Measurements from ENCODE around the gene CSRP3.

The CSRP3 gene

GRCh38 chr11:19232910-19233503, 31.2 kb upstream of the CSRP3 start:
- no peak overlapping the region for H3K9ac ChIP-seq (ENCODE audit: low read depth, low read length, poor library complexity)
- H3K4ac ChIP-seq (ENCODE audit: low read length) = no peak overlapping the region
- H2BK15ac ChIP-seq (ENCODE audit: low read length) = no peak overlapping the region
- H3K79me1 ChIP-seq (ENCODE audit: low read depth, low read length) = no peaks in the 10 kb centered on the region
- no peak overlapping the region for H3K23ac ChIP-seq (ENCODE audit: low read depth, low read length, poor library complexity)
- peaks cover 8 to 74% of the 10 kb centered on the region in 2 donors for H3K36me3 ChIP-seq (replicated peaks in 1 of 2; ENCODE audit: control insufficient read depth in 2 of 2, insufficient read depth in 2 of 2, low read length in 2 of 2)
- WGBS, 2 donors (ENCODE audit: extremely low coverage in 2 of 2, insufficient read length in 2 of 2, insufficient replicate concordance in 1 of 2) = no CpG with 5 or more reads among the region's 6 CpGs
- H3K4me2 ChIP-seq (ENCODE audit: insufficient read depth, low read length, poor library complexity, severe bottlenecking) = no peak overlapping the region
- no peak overlapping the region for H2AFZ ChIP-seq (ENCODE audit: low read length)
- no peaks in the 10 kb centered on the region for H3K9me3 ChIP-seq (replicated peaks in 1 of 2; ENCODE audit: control insufficient read depth in 2 of 2, insufficient read depth in 1 of 2, low read depth in 1 of 2, low read length in 2 of 2)
- no peak for DNase-seq (ENCODE audit: low spot score)
- no peak overlapping the region for H3K4me3 ChIP-seq (ENCODE audit: low read length in 2 of 2)
- H3K27ac ChIP-seq (replicated peaks; ENCODE audit: low read length) = no peak overlapping the region
- no peak overlapping the region for H4K91ac ChIP-seq (ENCODE audit: low read depth, low read length, poor library complexity)
- H3K14ac ChIP-seq (ENCODE audit: low read length) = no peak overlapping the region
- no peak overlapping the region for H4K8ac ChIP-seq (ENCODE audit: low read depth, low read length)
- no peak overlapping the region for H2BK12ac ChIP-seq (ENCODE audit: low read length)
- H3K27me3 ChIP-seq (ENCODE audit: control insufficient read depth in 3 of 3, insufficient read depth in 3 of 3, low read depth in 1 of 3, low read length in 3 of 3) = no peaks in the 10 kb centered on the region
- peaks cover 0 to 1% of the 10 kb centered on the region in 2 donors for H3K4me1 ChIP-seq (ENCODE audit: control insufficient read depth in 2 of 2, insufficient read depth in 1 of 2, low read depth in 1 of 2, low read length in 2 of 2)
- no peak overlapping the region for H2BK5ac ChIP-seq (ENCODE audit: low read length)
- H2BK120ac ChIP-seq (ENCODE audit: low read depth, low read length) = no peak overlapping the region
- no peak overlapping the region for H2AK5ac ChIP-seq (ENCODE audit: low read depth, low read length)
- no peak overlapping the region for H3K18ac ChIP-seq (ENCODE audit: low read length)

DNA sequence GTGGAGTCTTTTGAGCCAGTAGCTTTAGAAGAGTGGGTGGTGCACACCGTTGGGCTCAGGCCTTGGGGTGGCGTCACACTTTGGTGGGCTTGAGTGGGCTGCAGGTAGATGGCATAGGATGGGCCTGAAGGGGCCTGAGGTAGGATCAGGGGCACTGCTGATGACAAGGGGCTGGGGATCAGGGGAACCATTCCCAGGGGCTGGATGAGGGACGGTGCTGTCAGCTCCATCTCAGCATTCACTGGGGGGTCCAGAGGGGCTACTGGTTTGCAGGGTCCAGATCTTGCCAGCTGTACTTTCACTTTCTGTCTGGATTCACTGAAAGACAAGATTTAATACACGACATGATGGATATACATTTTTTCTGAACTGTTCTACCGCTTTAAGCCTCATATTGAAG, 27.9 kb upstream of the CSRP3 start:
- H3K27ac ChIP-seq (replicated peaks; ENCODE audit: low read length) = no peak overlapping the region
- no peaks in the 10 kb centered on the region for H3K27me3 ChIP-seq (ENCODE audit: control insufficient read depth in 3 of 3, insufficient read depth in 3 of 3, low read depth in 1 of 3, low read length in 3 of 3)
- no peak overlapping the region for H4K8ac ChIP-seq (ENCODE audit: low read depth, low read length)
- H3K9me3 ChIP-seq (replicated peaks in 1 of 2; ENCODE audit: control insufficient read depth in 2 of 2, insufficient read depth in 1 of 2, low read depth in 1 of 2, low read length in 2 of 2) = no peaks in the 10 kb centered on the region
- no peak overlapping the region for H2AFZ ChIP-seq (ENCODE audit: low read length)
- H3K14ac ChIP-seq (ENCODE audit: low read length) = no peak overlapping the region
- H2BK120ac ChIP-seq (ENCODE audit: low read depth, low read length) = no peak overlapping the region
- H3K4me2 ChIP-seq (ENCODE audit: insufficient read depth, low read length, poor library complexity, severe bottlenecking) = no peak overlapping the region
- H3K79me1 ChIP-seq (ENCODE audit: low read depth, low read length) = no peaks in the 10 kb centered on the region
- no peaks in the 10 kb centered on the region for H3K4me1 ChIP-seq (ENCODE audit: control insufficient read depth in 2 of 2, insufficient read depth in 1 of 2, low read depth in 1 of 2, low read length in 2 of 2)
- H3K4me3 ChIP-seq (ENCODE audit: low read length in 2 of 2) = no peak overlapping the region
- no peak overlapping the region for H4K91ac ChIP-seq (ENCODE audit: low read depth, low read length, poor library complexity)
- H2BK5ac ChIP-seq (ENCODE audit: low read length) = no peak overlapping the region
- no CpG with 5 or more reads among the region's 5 CpGs for WGBS, 2 donors (ENCODE audit: extremely low coverage in 2 of 2, insufficient read length in 2 of 2, insufficient replicate concordance in 1 of 2)
- no peak overlapping the region for H2AK5ac ChIP-seq (ENCODE audit: low read depth, low read length)
- no peak overlapping the region for H3K9ac ChIP-seq (ENCODE audit: low read depth, low read length, poor library complexity)
- no peak overlapping the region for H3K4ac ChIP-seq (ENCODE audit: low read length)
- no peak for DNase-seq (ENCODE audit: low spot score)
- H2BK15ac ChIP-seq (ENCODE audit: low read length) = no peak overlapping the region
- H3K18ac ChIP-seq (ENCODE audit: low read length) = no peak overlapping the region
- peaks cover 5 to 67% of the 10 kb centered on the region in 2 donors for H3K36me3 ChIP-seq (replicated peaks in 1 of 2; ENCODE audit: control insufficient read depth in 2 of 2, insufficient read depth in 2 of 2, low read length in 2 of 2)
- no peak overlapping the region for H3K23ac ChIP-seq (ENCODE audit: low read depth, low read length, poor library complexity)
- H2BK12ac ChIP-seq (ENCODE audit: low read length) = no peak overlapping the region

DNA sequence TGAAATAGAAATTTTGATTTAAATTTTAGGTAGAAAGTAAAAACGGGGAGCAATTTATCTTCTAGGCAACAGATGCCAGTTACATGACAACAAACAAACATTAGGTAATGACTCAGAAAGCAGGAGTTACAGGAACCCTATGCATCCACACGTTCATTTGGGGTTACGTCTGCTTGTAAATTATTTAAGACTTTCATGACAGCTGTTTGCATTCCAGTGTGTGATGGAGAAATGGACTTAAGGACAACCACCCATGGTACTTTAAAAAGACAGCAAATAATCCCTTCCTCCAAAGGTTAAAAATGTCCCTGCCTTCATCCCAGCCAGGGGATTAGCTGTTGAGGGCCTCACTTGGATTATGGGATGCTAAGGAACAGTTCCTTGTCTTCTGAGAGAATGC, 27.2 kb upstream of the CSRP3 start:
- no peak overlapping the region for H2AK5ac ChIP-seq (ENCODE audit: low read depth, low read length)
- H2BK15ac ChIP-seq (ENCODE audit: low read length) = no peak overlapping the region
- H3K4me3 ChIP-seq (ENCODE audit: low read length in 2 of 2) = no peak overlapping the region
- H3K18ac ChIP-seq (ENCODE audit: low read length) = no peak overlapping the region
- no peak overlapping the region for H2BK120ac ChIP-seq (ENCODE audit: low read depth, low read length)
- H3K79me1 ChIP-seq (ENCODE audit: low read depth, low read length) = no peaks in the 10 kb centered on the region
- no peak overlapping the region for H2BK5ac ChIP-seq (ENCODE audit: low read length)
- H4K8ac ChIP-seq (ENCODE audit: low read depth, low read length) = no peak overlapping the region
- H3K9me3 ChIP-seq (replicated peaks in 1 of 2; ENCODE audit: control insufficient read depth in 2 of 2, insufficient read depth in 1 of 2, low read depth in 1 of 2, low read length in 2 of 2) = no peaks in the 10 kb centered on the region
- peaks cover 6 to 67% of the 10 kb centered on the region in 2 donors for H3K36me3 ChIP-seq (replicated peaks in 1 of 2; ENCODE audit: control insufficient read depth in 2 of 2, insufficient read depth in 2 of 2, low read length in 2 of 2)
- no peaks in the 10 kb centered on the region for H3K27me3 ChIP-seq (ENCODE audit: control insufficient read depth in 3 of 3, insufficient read depth in 3 of 3, low read depth in 1 of 3, low read length in 3 of 3)
- no peak overlapping the region for H2BK12ac ChIP-seq (ENCODE audit: low read length)
- WGBS, 2 donors (ENCODE audit: extremely low coverage in 2 of 2, insufficient read length in 2 of 2, insufficient replicate concordance in 1 of 2) = no CpG with 5 or more reads among the region's 3 CpGs
- H4K91ac ChIP-seq (ENCODE audit: low read depth, low read length, poor library complexity) = no peak overlapping the region
- H3K9ac ChIP-seq (ENCODE audit: low read depth, low read length, poor library complexity) = no peak overlapping the region
- H3K27ac ChIP-seq (replicated peaks; ENCODE audit: low read length) = no peak overlapping the region
- H3K14ac ChIP-seq (ENCODE audit: low read length) = no peak overlapping the region
- no peaks in the 10 kb centered on the region for H3K4me1 ChIP-seq (ENCODE audit: control insufficient read depth in 2 of 2, insufficient read depth in 1 of 2, low read depth in 1 of 2, low read length in 2 of 2)
- DNase-seq (ENCODE audit: low spot score) = no peak
- H3K23ac ChIP-seq (ENCODE audit: low read depth, low read length, poor library complexity) = no peak overlapping the region
- no peak overlapping the region for H3K4me2 ChIP-seq (ENCODE audit: insufficient read depth, low read length, poor library complexity, severe bottlenecking)
- H2AFZ ChIP-seq (ENCODE audit: low read length) = no peak overlapping the region
- H3K4ac ChIP-seq (ENCODE audit: low read length) = no peak overlapping the region

- H3K36me3 ChIP-seq (replicated peaks in 1 of 2; ENCODE audit: control insufficient read depth in 2 of 2, insufficient read depth in 2 of 2, low read length in 2 of 2) = peaks cover 4 to 67% of the 10 kb centered on the region in 2 donors
- H3K27me3 ChIP-seq (ENCODE audit: control insufficient read depth in 3 of 3, insufficient read depth in 3 of 3, low read depth in 1 of 3, low read length in 3 of 3) = no peaks in the 10 kb centered on the region
- H3K23ac ChIP-seq (ENCODE audit: low read depth, low read length, poor library complexity) = no peak overlapping the region
- H3K18ac ChIP-seq (ENCODE audit: low read length) = no peak overlapping the region
- no peak overlapping the region for H2BK15ac ChIP-seq (ENCODE audit: low read length)
- no peak overlapping the region for H2AFZ ChIP-seq (ENCODE audit: low read length)
- no peak overlapping the region for H3K4ac ChIP-seq (ENCODE audit: low read length)
- H2AK5ac ChIP-seq (ENCODE audit: low read depth, low read length) = no peak overlapping the region
- H3K4me1 ChIP-seq (ENCODE audit: control insufficient read depth in 2 of 2, insufficient read depth in 1 of 2, low read depth in 1 of 2, low read length in 2 of 2) = no peaks in the 10 kb centered on the region
- no peaks in the 10 kb centered on the region for H3K79me1 ChIP-seq (ENCODE audit: low read depth, low read length)
- no CpG with 5 or more reads among the region's 6 CpGs for WGBS, 2 donors (ENCODE audit: extremely low coverage in 2 of 2, insufficient read length in 2 of 2, insufficient replicate concordance in 1 of 2)
- H2BK120ac ChIP-seq (ENCODE audit: low read depth, low read length) = no peak overlapping the region
- H3K27ac ChIP-seq (replicated peaks; ENCODE audit: low read length) = no peak overlapping the region
- no peak overlapping the region for H4K8ac ChIP-seq (ENCODE audit: low read depth, low read length)
- peaks cover 0 to 4% of the 10 kb centered on the region in 2 donors for H3K9me3 ChIP-seq (replicated peaks in 1 of 2; ENCODE audit: control insufficient read depth in 2 of 2, insufficient read depth in 1 of 2, low read depth in 1 of 2, low read length in 2 of 2)
- H4K91ac ChIP-seq (ENCODE audit: low read depth, low read length, poor library complexity) = no peak overlapping the region
- H2BK12ac ChIP-seq (ENCODE audit: low read length) = no peak overlapping the region
- no peak overlapping the region for H3K9ac ChIP-seq (ENCODE audit: low read depth, low read length, poor library complexity)
- H2BK5ac ChIP-seq (ENCODE audit: low read length) = no peak overlapping the region
- DNase-seq (ENCODE audit: low spot score) = no peak
- H3K14ac ChIP-seq (ENCODE audit: low read length) = no peak overlapping the region
- H3K4me2 ChIP-seq (ENCODE audit: insufficient read depth, low read length, poor library complexity, severe bottlenecking) = no peak overlapping the region
- H3K4me3 ChIP-seq (ENCODE audit: low read length in 2 of 2) = no peak overlapping the region
These were observed 24.8 kb upstream of the CSRP3 start for GRCh38 chr11:19226378-19227195.

All from neuronal stem cell (in vitro differentiated cells).